HEK293 (cell line): ENCODE data around the gene IL15RA.

Experiments used
- ATF2 ChIP-seq: fragments of 450-650 bp; formaldehyde crosslinking; IDR thresholded peaks from 2 replicates; pipeline ENCODE4 v1.5.1; 2016; ENCODE audit warnings: missing biosample characterization, missing genetic modification characterization, low read depth
- FEZF1 ChIP-seq: fragments of 450-650 bp; formaldehyde crosslinking; IDR thresholded peaks from 2 replicates; pipeline ENCODE4 v1.5.1; 2016; ENCODE audit warnings: missing biosample characterization, missing genetic modification characterization
- GLI4 ChIP-seq: fragments of 450-650 bp; formaldehyde crosslinking; IDR thresholded peaks from 2 replicates; pipeline ENCODE4 v1.5.1; 2016; ENCODE audit warnings: missing biosample characterization, missing genetic modification characterization
- HOXA7 ChIP-seq: sonication (generic); formaldehyde crosslinking; IDR thresholded peaks from 2 replicates; pipeline ENCODE4 v1.8.1; 2022; ENCODE audit warnings: missing genetic modification reagents, borderline replicate concordance
- SP7 ChIP-seq: fragments of 450-650 bp; formaldehyde crosslinking; IDR thresholded peaks from 2 replicates; pipeline ENCODE4 v1.5.1; 2016; ENCODE audit warnings: missing biosample characterization, missing genetic modification characterization
- ZBTB7A ChIP-seq: fragments of 450-650 bp; formaldehyde crosslinking; IDR thresholded peaks from 2 replicates; pipeline ENCODE4 v1.5.1; 2016; ENCODE audit warnings: low read depth, missing biosample characterization, missing genetic modification characterization
- ZFHX2 ChIP-seq: fragments of 450-650 bp; formaldehyde crosslinking; conservative IDR thresholded peaks from 2 replicates; pipeline ENCODE4 v1.5.1; 2016; ENCODE audit warnings: missing biosample characterization, missing genetic modification characterization
- ZNF335 ChIP-seq: fragments of 450-650 bp; formaldehyde crosslinking; conservative IDR thresholded peaks from 2 replicates; pipeline ENCODE4 v1.5.1; 2016; ENCODE audit warnings: missing biosample characterization, missing genetic modification characterization
- ZNF341 ChIP-seq: fragments of 450-650 bp; formaldehyde crosslinking; IDR thresholded peaks from 2 replicates; pipeline ENCODE4; 2016; ENCODE audit warnings: low read depth, missing biosample characterization, missing genetic modification characterization
- ZNF362 ChIP-seq: fragments of 450-650 bp; formaldehyde crosslinking; IDR thresholded peaks from 2 replicates; pipeline ENCODE4 v1.5.1; 2016; ENCODE audit warnings: missing biosample characterization, missing genetic modification characterization
- ZNF394 ChIP-seq: fragments of 450-650 bp; formaldehyde crosslinking; IDR thresholded peaks from 2 replicates; pipeline ENCODE4 v1.5.1; 2016; ENCODE audit warnings: missing biosample characterization, missing genetic modification characterization, mild to moderate bottlenecking, moderate library complexity, borderline replicate concordance
- ZNF518A ChIP-seq: fragments of 450-650 bp; formaldehyde crosslinking; conservative IDR thresholded peaks from 2 replicates; pipeline ENCODE4 v1.5.1; 2016; ENCODE audit warnings: low read depth, missing biosample characterization, missing genetic modification characterization
- ZNF529 ChIP-seq: fragments of 450-650 bp; formaldehyde crosslinking; IDR thresholded peaks from 2 replicates; pipeline ENCODE4 v1.5.1; 2017; ENCODE audit warnings: missing genetic modification characterization, missing biosample characterization; ENCODE audit not compliant: insufficient replicate concordance
- ZNF560 ChIP-seq: fragments of 450-650 bp; formaldehyde crosslinking; IDR thresholded peaks from 2 replicates; pipeline ENCODE4 v1.5.1; 2017; ENCODE audit warnings: missing biosample characterization, missing genetic modification characterization, borderline replicate concordance
- ZNF629 ChIP-seq: fragments of 450-650 bp; formaldehyde crosslinking; IDR thresholded peaks from 2 replicates; pipeline ENCODE4 v1.5.1; 2017; ENCODE audit warnings: missing biosample characterization, missing genetic modification characterization
- ZNF664 ChIP-seq: fragments of 450-650 bp; formaldehyde crosslinking; IDR thresholded peaks from 2 replicates; pipeline ENCODE4 v1.5.1; 2016; ENCODE audit warnings: missing biosample characterization, missing genetic modification characterization
- ZNF707 ChIP-seq: fragments of 450-650 bp; formaldehyde crosslinking; IDR thresholded peaks from 2 replicates; pipeline ENCODE4 v1.5.1; 2016; ENCODE audit warnings: missing biosample characterization, missing genetic modification characterization
- TF ChIP-seq, protein P1 (sequence below): fragments of 450-650 bp; formaldehyde crosslinking; IDR thresholded peaks from 2 replicates; pipeline ENCODE4 v1.5.1; 2016; ENCODE audit warnings: missing biosample characterization, missing genetic modification characterization
- TF ChIP-seq, protein P2 (sequence below): fragments of 450-650 bp; formaldehyde crosslinking; IDR thresholded peaks from 2 replicates; pipeline ENCODE4 v1.5.1; 2016; ENCODE audit warnings: missing biosample characterization, missing genetic modification characterization, borderline replicate concordance
- TF ChIP-seq, protein P3 (sequence below): fragments of 450-650 bp; formaldehyde crosslinking; IDR thresholded peaks from 2 replicates; pipeline ENCODE4 v1.5.1; 2017; ENCODE audit warnings: missing biosample characterization, missing genetic modification characterization

The IL15RA gene

DNA sequence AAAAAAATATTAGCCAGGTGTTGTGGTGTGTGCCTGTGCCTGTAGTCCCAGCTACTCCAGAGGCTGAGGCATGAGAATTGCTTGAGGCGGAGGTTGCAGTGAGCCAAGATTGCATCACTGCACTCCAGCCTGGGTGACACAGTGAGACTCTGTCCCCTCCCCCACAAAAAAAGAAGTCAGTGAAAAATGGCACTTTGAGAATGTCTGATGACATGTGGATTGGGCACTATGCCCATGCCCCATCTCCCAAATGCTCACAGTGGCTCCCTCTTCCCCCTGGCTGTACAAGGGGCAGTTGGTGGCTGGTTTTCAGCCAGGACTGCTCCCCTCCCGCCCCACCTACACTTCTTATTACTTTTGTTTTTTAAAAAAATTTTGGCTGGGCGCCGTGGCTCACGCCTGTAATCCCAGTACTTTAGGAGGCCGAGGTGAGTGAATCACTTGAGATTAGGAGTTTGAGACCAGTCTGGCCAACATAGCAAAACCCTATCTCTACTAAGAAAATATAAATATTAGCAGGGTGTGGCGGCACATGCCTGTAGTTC is 26.1 kb downstream of the IL15RA start (continued):
- TF ChIP-seq, protein P1, sequence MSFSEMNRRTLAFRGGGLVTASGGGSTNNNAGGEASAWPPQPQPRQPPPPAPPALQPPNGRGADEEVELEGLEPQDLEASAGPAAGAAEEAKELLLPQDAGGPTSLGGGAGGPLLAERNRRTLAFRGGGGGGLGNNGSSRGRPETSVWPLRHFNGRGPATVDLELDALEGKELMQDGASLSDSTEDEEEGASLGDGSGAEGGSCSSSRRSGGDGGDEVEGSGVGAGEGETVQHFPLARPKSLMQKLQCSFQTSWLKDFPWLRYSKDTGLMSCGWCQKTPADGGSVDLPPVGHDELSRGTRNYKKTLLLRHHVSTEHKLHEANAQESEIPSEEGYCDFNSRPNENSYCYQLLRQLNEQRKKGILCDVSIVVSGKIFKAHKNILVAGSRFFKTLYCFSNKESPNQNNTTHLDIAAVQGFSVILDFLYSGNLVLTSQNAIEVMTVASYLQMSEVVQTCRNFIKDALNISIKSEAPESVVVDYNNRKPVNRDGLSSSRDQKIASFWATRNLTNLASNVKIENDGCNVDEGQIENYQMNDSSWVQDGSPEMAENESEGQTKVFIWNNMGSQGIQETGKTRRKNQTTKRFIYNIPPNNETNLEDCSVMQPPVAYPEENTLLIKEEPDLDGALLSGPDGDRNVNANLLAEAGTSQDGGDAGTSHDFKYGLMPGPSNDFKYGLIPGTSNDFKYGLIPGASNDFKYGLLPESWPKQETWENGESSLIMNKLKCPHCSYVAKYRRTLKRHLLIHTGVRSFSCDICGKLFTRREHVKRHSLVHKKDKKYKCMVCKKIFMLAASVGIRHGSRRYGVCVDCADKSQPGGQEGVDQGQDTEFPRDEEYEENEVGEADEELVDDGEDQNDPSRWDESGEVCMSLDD (tag by site-specific recombination): no peak
- no peak for TF ChIP-seq ZNF664 (tag by site-specific recombination)
- TF ChIP-seq ZNF335 (tag by site-specific recombination): peak; percentile 70; the same call in 1 of the 2 replicates
- TF ChIP-seq ZNF529 (tag by site-specific recombination): no peak
- TF ChIP-seq ZNF362 (tag by site-specific recombination): 0 out of 2 replicates have a peak, but pooled peaks have one; percentile 72
- TF ChIP-seq ZNF629 (tag by site-specific recombination): peak; percentile 14; the same call in 1 of the 2 replicates
- no peak for TF ChIP-seq FEZF1 (tag by site-specific recombination)
- TF ChIP-seq ZBTB7A (tag by site-specific recombination): no peak
- TF ChIP-seq ZFHX2 (tag by site-specific recombination): 0 out of 2 replicates have a peak, but pooled peaks have one; percentile 13
- peak; percentile 92; the same call in 1 of the 2 replicates for TF ChIP-seq ZNF394
- 0 out of 2 replicates have a peak, but pooled peaks have one; percentile 20 for TF ChIP-seq ATF2 (tag by site-specific recombination)
- no peak for TF ChIP-seq GLI4 (tag by site-specific recombination)
- peak; percentile 28; the same call in 1 of the 2 replicates for TF ChIP-seq ZNF341
- TF ChIP-seq ZNF707 (tag by site-specific recombination): no peak
- TF ChIP-seq, protein P2, sequence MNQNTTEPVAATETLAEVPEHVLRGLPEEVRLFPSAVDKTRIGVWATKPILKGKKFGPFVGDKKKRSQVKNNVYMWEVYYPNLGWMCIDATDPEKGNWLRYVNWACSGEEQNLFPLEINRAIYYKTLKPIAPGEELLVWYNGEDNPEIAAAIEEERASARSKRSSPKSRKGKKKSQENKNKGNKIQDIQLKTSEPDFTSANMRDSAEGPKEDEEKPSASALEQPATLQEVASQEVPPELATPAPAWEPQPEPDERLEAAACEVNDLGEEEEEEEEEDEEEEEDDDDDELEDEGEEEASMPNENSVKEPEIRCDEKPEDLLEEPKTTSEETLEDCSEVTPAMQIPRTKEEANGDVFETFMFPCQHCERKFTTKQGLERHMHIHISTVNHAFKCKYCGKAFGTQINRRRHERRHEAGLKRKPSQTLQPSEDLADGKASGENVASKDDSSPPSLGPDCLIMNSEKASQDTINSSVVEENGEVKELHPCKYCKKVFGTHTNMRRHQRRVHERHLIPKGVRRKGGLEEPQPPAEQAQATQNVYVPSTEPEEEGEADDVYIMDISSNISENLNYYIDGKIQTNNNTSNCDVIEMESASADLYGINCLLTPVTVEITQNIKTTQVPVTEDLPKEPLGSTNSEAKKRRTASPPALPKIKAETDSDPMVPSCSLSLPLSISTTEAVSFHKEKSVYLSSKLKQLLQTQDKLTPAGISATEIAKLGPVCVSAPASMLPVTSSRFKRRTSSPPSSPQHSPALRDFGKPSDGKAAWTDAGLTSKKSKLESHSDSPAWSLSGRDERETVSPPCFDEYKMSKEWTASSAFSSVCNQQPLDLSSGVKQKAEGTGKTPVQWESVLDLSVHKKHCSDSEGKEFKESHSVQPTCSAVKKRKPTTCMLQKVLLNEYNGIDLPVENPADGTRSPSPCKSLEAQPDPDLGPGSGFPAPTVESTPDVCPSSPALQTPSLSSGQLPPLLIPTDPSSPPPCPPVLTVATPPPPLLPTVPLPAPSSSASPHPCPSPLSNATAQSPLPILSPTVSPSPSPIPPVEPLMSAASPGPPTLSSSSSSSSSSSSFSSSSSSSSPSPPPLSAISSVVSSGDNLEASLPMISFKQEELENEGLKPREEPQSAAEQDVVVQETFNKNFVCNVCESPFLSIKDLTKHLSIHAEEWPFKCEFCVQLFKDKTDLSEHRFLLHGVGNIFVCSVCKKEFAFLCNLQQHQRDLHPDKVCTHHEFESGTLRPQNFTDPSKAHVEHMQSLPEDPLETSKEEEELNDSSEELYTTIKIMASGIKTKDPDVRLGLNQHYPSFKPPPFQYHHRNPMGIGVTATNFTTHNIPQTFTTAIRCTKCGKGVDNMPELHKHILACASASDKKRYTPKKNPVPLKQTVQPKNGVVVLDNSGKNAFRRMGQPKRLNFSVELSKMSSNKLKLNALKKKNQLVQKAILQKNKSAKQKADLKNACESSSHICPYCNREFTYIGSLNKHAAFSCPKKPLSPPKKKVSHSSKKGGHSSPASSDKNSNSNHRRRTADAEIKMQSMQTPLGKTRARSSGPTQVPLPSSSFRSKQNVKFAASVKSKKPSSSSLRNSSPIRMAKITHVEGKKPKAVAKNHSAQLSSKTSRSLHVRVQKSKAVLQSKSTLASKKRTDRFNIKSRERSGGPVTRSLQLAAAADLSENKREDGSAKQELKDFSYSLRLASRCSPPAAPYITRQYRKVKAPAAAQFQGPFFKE (tag by site-specific recombination): no peak
- TF ChIP-seq, protein P3, sequence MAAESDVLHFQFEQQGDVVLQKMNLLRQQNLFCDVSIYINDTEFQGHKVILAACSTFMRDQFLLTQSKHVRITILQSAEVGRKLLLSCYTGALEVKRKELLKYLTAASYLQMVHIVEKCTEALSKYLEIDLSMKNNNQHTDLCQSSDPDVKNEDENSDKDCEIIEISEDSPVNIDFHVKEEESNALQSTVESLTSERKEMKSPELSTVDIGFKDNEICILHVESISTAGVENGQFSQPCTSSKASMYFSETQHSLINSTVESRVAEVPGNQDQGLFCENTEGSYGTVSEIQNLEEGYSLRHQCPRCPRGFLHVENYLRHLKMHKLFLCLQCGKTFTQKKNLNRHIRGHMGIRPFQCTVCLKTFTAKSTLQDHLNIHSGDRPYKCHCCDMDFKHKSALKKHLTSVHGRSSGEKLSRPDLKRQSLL: no peak
- TF ChIP-seq HOXA7 (CRISPR knock-in tag): no peak
- no peak for TF ChIP-seq ZNF560 (tag by site-specific recombination)
- TF ChIP-seq ZNF518A (tag by site-specific recombination): no peak
- no peak for TF ChIP-seq SP7 (tag by site-specific recombination)
